HG03060 (cell line): ENCODE measurements around the gene HPSE2.

Experiments
- ATAC-seq: cut with Tn5 transposase; IDR thresholded peaks from one replicate; pipeline ENCODE4 v1.9.1; 2021; ENCODE audit warnings: low read depth, moderate number of reproducible peaks; ENCODE audit not compliant: unreplicated experiment

HPSE2 gene

GRCh38 chr10:98858525-98858924 lies 377.1 kb downstream of the HPSE2 start:
- no peak for ATAC-seq

GRCh38 chr10:98855403-98856189 lies 380.1 kb downstream of the HPSE2 start:
- no peak for ATAC-seq

- ATAC-seq, result no peak
These were observed 383.0 kb downstream of the HPSE2 start for GRCh38 chr10:98852686-98853085.

- no peak for ATAC-seq
These were observed 387.3 kb downstream of the HPSE2 start for GRCh38 chr10:98848361-98848760.

- no peak for ATAC-seq
These were observed 388.9 kb downstream of the HPSE2 start for GRCh38 chr10:98846787-98847186.

- no peak for ATAC-seq
These were observed 402.1 kb downstream of the HPSE2 start for GRCh38 chr10:98833542-98833941.

- no peak for ATAC-seq
These were observed 402.9 kb downstream of the HPSE2 start for GRCh38 chr10:98832738-98833137.

- no peak for ATAC-seq
These were observed 403.5 kb downstream of the HPSE2 start for GRCh38 chr10:98832196-98832595.

- no peak for ATAC-seq
These were observed 404.3 kb downstream of the HPSE2 start for GRCh38 chr10:98831391-98831790.

- no peak for ATAC-seq
These were observed 409.9 kb downstream of the HPSE2 start for GRCh38 chr10:98825741-98826140.

GRCh38 chr10:98817396-98817795 lies 418.3 kb downstream of the HPSE2 start:
- ATAC-seq, result no peak

GRCh38 chr10:98815039-98815885 lies 420.4 kb downstream of the HPSE2 start:
- no peak for ATAC-seq

GRCh38 chr10:98814470-98814869 lies 421.2 kb downstream of the HPSE2 start:
- no peak for ATAC-seq

GRCh38 chr10:98808282-98808892 lies 427.3 kb downstream of the HPSE2 start:
- no peak for ATAC-seq

- no peak for ATAC-seq
These were observed 435.4 kb downstream of the HPSE2 start for GRCh38 chr10:98800263-98800662.

GRCh38 chr10:98795467-98795866 lies 440.2 kb downstream of the HPSE2 start:
- ATAC-seq, result no peak

GRCh38 chr10:98790817-98791216 lies 444.8 kb downstream of the HPSE2 start:
- ATAC-seq, result no peak

GRCh38 chr10:98778277-98778759 lies 457.3 kb downstream of the HPSE2 start:
- ATAC-seq, result no peak

- ATAC-seq, result no peak
These were observed 477.2 kb downstream of the HPSE2 start for GRCh38 chr10:98758463-98758862.

- no peak for ATAC-seq
These were observed 487.4 kb downstream of the HPSE2 start for GRCh38 chr10:98748298-98748697.

GRCh38 chr10:98745645-98746044 lies 490.0 kb downstream of the HPSE2 start:
- no peak for ATAC-seq
